ENCODE data around the gene IRGQ.
"Not testable (repeated sequence)": the region's sequence is repeated elsewhere in the genome, so short reads cannot be mapped to it uniquely, and the experiment has no call there.

DNA sequence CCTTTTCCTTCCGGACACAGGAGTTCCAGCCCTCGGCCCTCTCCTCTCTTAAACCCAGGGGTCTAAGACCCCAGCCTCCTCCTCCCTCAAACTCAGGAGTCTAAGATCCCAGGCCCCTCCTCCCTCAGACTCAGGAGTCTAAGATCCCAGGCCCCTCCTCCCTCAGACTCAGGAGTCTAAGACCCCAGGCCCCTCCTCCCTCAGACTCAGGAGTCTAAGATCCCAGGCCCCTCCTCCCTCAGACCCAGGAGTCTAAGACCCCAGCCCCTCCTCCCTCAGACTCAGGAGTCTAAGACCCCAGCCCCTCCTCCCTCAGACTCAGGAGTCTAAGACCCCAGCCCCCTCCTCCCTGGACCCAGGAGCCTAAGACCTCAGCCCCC lies 39.6 kb upstream of the IRGQ start:
- not testable (repeated sequence) for TF ChIP-seq CTCF, POLR2A (IDR thresholded peaks at IDR 0.05)
